HG03196 (cell line): Measurements from ENCODE around the gene BMP6.

ENCODE experiments used
- ATAC-seq: cut with Tn5 transposase; IDR thresholded peaks from one replicate; pipeline ENCODE4 v1.9.1; 2021; ENCODE audit not compliant: unreplicated experiment

Gene BMP6

DNA sequence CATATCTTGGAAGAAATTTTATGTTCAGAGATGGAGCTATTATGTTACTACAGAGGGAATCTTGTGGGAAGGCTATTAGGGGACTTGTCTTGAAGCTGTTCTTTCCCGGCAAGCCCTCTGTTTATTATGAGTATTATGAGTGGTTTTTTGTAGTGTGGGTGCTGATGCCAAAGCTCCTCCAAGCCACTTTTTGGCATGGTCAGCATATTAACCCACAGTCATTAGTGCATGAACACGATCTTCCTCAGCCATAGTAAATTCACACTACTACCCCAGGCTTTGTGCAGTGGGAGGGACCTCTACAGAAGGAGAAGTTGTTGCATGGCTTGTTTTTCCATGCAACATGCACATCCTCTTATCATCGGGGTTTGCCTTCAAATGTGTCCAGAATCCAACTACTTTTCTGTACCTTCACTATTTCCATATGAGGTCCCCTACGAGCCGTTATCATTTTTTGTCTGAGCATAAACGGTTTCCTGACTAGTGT lies 6.5 kb upstream of the BMP6 start:
- no peak for ATAC-seq

GRCh38 chr6:7720346-7720745 lies 5.6 kb upstream of the BMP6 start:
- ATAC-seq, result no peak

- no peak for ATAC-seq
Measured at GRCh38 chr6:7721649-7722048, 4.2 kb upstream of the BMP6 start.

- ATAC-seq, result no peak
Measured at GRCh38 chr6:7723041-7723447, 2.9 kb upstream of the BMP6 start.

DNA sequence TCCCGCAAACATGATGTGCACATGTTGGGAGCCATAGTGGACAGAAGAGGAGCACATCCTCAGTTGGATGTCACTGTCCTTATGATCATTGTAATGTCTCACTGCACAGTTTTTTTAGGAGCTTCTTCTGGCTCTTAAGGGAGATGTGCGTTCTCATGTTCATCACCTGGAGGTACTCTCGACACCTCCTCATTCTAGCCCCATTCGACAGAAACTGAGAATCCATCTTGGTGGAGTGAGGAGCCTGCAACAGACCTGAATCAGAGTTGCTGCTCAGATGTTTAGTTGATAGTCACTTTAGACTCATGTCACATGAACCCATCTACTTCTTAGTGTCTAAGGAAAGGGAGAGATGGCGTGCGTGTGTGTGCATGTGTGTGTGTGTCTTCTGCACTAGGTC lies 2.3 kb upstream of the BMP6 start:
- ATAC-seq, result no peak

GRCh38 chr6:7725412-7725811 lies 487 bp upstream of the BMP6 start:
- ATAC-seq, result no peak

DNA sequence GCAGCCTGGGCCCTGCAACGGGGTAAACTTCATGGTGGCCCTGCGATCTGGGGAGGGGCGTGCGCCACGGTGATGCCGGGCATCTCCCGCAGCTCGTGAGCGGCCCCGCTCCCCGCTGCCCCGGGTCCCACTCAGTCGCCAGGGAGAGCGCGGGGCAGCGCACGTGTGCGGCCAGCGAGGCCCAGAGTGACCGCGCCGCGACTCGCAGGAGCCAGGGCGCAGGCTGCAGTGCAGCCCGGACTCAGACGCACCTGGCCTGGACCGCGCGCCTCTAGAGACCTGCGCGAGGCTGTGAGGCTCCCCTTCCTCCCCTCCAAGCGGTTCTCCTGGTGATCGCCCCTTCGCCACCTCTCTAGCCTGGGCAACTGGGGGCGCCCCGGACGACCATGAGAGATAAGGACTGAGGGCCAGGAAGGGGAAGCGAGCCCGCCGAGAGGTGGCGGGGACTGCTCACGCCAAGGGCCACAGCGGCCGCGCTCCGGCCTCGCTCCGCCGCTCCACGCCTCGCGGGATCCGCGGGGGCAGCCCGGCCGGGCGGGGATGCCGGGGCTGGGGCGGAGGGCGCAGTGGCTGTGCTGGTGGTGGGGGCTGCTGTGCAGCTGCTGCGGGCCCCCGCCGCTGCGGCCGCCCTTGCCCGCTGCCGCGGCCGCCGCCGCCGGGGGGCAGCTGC lies 652 bp downstream of the BMP6 start:
- peak; percentile 12 for ATAC-seq

- ATAC-seq, result no peak
Measured at GRCh38 chr6:7727086-7727945, 1.4 kb downstream of the BMP6 start.

DNA sequence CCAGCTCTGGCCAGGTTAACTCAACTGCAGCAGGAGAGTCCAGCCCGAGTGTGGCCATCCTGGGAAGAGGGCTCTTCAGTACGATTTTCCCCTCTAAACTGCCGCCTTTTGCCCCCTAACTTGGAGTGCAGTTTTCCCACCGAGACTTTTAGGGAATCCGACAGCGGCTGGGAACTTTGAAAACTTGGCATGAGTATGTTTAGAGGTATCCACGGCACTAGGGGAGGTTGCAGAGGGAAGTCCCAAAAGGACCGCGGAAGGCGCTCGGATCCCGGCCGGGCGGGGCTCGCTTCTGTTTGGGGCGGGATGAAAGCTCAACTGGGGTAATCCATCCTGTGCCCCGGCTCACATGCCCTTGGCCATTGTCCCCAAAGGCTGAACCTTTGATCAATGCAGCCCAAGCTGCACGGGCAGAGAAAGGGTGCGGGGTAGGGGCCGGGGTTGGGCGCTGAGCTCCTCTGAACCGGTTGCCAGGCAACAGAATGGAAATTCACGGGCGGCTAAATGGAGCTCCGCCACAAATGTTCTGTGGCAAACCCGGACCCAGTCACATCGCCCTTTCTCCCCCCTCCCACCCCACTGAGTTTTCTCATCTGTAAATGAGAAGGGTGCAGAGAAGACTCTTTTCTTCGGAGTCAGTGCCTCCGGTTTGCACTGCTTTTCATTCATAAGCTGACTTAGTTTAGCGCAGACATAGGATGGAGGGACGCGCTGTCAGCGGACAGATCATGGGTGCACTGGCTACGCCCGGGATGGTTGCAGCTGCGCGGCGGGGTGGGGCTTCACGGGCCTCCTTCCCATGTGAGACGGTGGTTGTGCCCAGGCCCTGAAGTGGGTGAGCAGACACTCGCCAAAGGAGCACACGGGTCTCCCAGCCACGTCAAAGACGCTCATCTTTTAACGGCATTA lies 2.3 kb downstream of the BMP6 start:
- no peak for ATAC-seq

- no peak for ATAC-seq
Measured at GRCh38 chr6:7728855-7729590, 3.1 kb downstream of the BMP6 start.

- ATAC-seq, result no peak
Measured at GRCh38 chr6:7730001-7730783, 4.3 kb downstream of the BMP6 start.

DNA sequence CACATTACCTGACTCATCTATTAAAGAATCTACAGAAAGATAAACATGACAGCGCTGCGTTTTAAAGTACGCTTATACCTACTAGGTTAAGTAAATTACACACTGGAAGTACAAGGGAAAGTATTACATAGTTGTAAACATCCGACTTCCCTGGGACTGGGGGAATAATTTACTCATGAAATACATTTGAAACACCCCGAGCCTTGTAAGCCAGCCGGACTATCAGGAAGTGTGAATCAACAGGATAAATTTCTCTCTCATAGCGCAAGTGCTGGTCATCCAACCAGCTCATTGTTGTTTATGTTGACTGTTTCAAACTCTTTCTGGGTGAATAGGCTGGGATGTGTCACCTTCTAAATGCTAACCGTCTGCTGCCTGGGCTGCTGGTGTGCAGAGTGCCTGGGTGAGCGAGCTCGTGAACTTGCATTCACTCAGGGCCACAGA lies 4.9 kb downstream of the BMP6 start:
- no peak for ATAC-seq

- ATAC-seq, result no peak
Measured at GRCh38 chr6:7731294-7731693, 5.4 kb downstream of the BMP6 start.

DNA sequence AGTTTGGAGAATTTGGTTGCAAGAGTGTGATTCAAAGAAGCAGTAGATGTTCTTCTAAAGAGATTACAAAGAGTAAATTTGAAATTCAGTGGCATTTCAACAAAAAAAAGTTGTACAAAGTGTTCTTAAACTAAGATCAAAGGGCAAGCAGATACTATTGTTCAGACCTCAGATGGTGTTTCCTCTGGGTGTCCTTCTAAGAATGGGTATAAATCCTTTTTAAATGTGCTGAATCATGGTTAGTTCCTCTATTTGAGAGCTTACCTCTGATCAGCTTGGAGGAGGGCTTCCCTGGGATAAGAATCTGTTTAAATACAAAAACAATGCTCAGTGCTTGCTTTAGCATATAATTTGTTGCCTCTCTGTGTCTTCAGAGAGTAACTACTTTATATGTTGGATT lies 6.3 kb downstream of the BMP6 start:
- no peak for ATAC-seq

GRCh38 chr6:7734707-7735383 lies 8.9 kb downstream of the BMP6 start:
- no peak for ATAC-seq

DNA sequence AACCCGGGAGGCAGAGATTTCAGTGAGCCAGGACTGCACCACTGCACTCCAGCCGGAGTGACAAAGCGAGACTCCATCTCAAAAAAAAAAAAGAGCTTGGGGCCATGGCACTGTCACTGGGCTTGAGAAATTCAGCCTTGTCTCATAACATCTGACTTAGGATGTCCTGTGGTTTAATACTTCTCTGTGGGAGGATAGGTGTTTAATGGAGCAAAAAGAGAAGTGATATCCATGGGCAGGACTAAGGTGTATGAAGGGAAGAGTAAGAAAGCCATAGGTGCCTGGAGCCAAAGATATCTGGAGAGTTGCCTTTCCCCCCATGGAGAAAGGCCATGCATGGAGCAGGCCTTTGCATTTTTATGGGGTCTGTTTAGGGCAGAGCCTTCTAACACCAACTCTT lies 11.2 kb downstream of the BMP6 start:
- ATAC-seq, result no peak

DNA sequence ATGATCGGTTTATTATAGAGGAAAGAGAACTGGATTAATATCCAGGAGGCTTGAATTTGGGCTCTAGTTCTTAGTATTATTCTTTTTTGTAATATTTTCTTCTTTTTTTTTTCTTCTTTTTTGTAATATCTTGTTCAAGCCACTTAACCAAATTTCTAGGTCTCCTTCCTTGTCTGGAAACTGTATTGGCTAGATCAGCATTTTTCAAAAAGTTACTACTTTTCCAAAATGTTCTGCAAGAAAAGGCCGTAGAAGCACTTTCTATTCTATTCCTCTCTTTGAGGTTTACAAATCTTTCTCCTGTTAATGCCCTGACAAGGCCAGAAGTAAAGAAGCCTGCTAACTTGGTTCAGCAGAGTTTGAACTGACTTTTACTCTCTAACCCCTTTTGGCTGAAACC lies 12.0 kb downstream of the BMP6 start:
- no peak for ATAC-seq

DNA sequence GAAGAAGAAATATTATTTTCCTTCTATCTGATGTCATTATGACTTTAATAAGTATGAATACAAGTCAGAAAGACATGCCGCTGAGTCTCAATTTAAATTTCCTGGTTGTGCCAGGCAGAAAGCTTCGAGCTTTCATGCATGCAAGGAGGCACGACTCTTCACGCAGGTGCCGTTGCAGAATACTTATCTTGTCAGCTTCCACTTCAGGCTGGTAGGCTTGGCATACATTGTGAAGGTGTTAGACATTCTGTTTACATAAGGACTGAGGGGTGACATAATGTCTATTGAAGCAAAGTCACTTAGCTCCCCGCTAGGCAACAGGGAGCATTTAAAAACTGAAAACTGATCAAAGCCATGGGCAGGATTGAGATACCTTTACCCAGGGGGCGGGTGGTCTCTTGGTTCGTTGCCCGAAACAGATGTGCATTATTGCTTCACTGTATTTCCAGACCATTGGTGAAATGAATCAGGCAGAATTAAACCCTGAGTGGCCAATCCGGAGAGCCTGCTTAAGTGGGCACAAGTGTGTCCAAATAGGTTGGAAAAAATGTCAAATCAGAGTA lies 16.4 kb downstream of the BMP6 start:
- no peak for ATAC-seq

- no peak for ATAC-seq
Measured at GRCh38 chr6:7745942-7746341, 20.0 kb downstream of the BMP6 start.
